Activated B cell treated with CpG ODN at 0.5 μM for 24 hours (primary cell): ENCODE results near the gene EPB41L1. TPM values are rescaled to one million over a fixed set of nuclear protein-coding genes. Genes with fewer than 3 reads are reported as not detected.

Experiments
- ATAC-seq: fragments of 200-7000 bp; cut with Tn5 transposase; one replicate; pipeline ENCODE4 v1.10.0; 2021; ENCODE audit warnings: low read depth, mild to moderate bottlenecking, moderate library complexity
- CTCF ChIA-PET: fragments of 350-600 bp; sonication (Branson Sonifier 250); formaldehyde crosslinking; loops from one replicate; lab custom pipeline; 2021; ENCODE audit warnings: antibody characterized with exemption; lab: Charles Lee
- POLR2A ChIA-PET: fragments of 350-600 bp; sonication (Branson Sonifier 250); formaldehyde crosslinking; loops from one replicate; lab custom pipeline; 2021; ENCODE audit warnings: antibody characterized with exemption; lab: Charles Lee
- DNase-seq: peaks from one replicate; pipeline ENCODE4 v3.0.0; 2022
- H3K27ac Mint-ChIP-seq: one replicate; pipeline ENCODE4 v1.8.0; 2020; ENCODE audit warnings: mixed read lengths
- H3K27me3 Mint-ChIP-seq: one replicate; pipeline ENCODE4 v1.8.0; 2021; ENCODE audit warnings: mixed read lengths
- H3K36me3 Mint-ChIP-seq: one replicate; pipeline ENCODE4 v1.8.0; 2021; ENCODE audit warnings: low read depth, mixed read lengths
- H3K4me1 Mint-ChIP-seq: one replicate; pipeline ENCODE4 v1.8.0; 2021; ENCODE audit warnings: mixed read lengths
- H3K4me3 Mint-ChIP-seq: one replicate; pipeline ENCODE4 v1.8.0; 2020; ENCODE audit warnings: mild to moderate bottlenecking, mixed read lengths
- H3K9me3 Mint-ChIP-seq: one replicate; pipeline ENCODE4 v1.8.0; 2020; ENCODE audit warnings: mixed read lengths
- intact Hi-C: fragments of 100-400 bp; cut with micrococcal nuclease; formaldehyde crosslinking; loops from one replicate; pipeline ENCODE4 v1.15.1; 2024
- total RNA-seq: library from RNA; stranded (reverse); gene quantifications from 2 replicates; pipeline ENCODE4 v1.2.3, GENCODE V29; 2022
- TF ChIP-seq, protein P1 (sequence below): fragments of 200-600 bp; IDR thresholded peaks from one replicate; pipeline ENCODE4 v1.8.0; 2022; ENCODE audit warnings: antibody characterized with exemption, mild to moderate bottlenecking

Gene EPB41L1
- total RNA-seq, 1 donor from 2014 or later: 0.64 TPM

DNA sequence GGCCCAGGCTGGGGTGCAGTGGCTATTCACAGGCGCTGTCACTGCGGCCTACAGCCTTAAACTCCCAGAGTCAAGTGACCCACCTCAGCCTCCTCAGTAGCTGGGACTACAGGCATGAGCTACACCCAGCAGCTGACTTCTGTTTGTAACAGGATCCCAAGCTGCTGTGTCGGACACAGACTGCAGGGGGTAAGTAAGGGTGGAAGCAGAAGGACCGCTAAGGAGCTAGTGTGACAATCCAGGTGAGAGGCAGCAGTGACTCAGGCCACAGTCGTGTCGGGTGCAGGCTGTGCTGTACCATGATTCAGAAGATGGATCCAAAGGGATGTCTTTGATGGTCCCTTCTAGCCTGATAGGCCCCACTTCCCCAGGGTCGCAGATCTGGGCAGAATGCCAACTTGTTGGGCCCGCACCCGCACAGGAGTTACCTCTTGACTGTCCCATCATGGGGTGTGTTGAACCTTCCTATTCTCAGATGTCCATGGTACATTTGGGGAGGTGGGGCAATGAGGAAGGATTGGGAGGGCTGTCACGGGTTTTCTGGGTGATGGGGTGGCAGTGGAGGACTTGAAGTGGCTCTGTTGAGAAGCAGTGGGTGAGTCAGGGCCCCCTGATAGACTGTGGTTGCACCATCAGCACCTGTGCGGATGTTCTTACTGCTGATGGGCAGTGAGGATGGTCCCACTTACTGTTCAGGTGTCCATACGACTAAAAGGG is 107.0 kb downstream of the EPB41L1 start:
- H3K4me1 Mint-ChIP-seq: no peaks in the 10 kb centered on the region
- H3K9me3 Mint-ChIP-seq: no peaks in the 10 kb centered on the region
- H3K36me3 Mint-ChIP-seq: peaks cover 8% of the 10 kb centered on the region
- H3K27me3 Mint-ChIP-seq: no peaks in the 10 kb centered on the region
- TF ChIP-seq, protein P1, sequence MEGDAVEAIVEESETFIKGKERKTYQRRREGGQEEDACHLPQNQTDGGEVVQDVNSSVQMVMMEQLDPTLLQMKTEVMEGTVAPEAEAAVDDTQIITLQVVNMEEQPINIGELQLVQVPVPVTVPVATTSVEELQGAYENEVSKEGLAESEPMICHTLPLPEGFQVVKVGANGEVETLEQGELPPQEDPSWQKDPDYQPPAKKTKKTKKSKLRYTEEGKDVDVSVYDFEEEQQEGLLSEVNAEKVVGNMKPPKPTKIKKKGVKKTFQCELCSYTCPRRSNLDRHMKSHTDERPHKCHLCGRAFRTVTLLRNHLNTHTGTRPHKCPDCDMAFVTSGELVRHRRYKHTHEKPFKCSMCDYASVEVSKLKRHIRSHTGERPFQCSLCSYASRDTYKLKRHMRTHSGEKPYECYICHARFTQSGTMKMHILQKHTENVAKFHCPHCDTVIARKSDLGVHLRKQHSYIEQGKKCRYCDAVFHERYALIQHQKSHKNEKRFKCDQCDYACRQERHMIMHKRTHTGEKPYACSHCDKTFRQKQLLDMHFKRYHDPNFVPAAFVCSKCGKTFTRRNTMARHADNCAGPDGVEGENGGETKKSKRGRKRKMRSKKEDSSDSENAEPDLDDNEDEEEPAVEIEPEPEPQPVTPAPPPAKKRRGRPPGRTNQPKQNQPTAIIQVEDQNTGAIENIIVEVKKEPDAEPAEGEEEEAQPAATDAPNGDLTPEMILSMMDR: no peak
- CTCF ChIA-PET: no interaction called here
- DNase-seq: no peak
- H3K4me3 Mint-ChIP-seq: no peak overlapping the region
- intact Hi-C loops: no loop called here
- POLR2A ChIA-PET: interaction anchor here (0.7 kb wide), 1 partner anchor 227 kb away, joined by 3 read pairs; no protein-coding TSS in a partner anchor
- no peak for ATAC-seq
- H3K27ac Mint-ChIP-seq: no peak overlapping the region

DNA sequence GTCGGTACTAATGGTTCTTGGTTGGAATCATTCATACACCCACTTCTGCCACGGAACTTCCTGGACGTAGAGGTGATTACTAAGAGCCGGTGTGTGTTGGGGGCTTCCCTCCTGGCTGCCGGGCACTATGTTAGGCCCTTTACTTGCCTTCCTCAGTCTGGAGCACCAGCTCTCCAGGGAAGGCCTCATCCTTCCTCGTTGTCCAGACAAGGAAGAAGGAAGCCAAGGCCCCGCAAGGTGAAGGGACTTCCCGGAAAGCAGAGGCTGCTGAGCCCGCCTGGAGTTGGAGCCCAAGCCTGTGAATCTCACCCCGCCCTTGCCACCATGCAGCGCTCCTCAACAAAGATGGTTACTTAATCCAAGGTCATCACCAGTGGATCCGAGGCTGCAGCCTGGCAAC is 107.9 kb downstream of the EPB41L1 start:
- Mint-ChIP-seq H3K4me3 (no peak overlapping the region), H3K27ac (no peak overlapping the region), H3K9me3 (no peaks in the 10 kb centered on the region), H3K4me1 (no peaks in the 10 kb centered on the region), H3K36me3 (no peaks in the 10 kb centered on the region), H3K27me3 (no peaks in the 10 kb centered on the region)
- DNase-seq (no peak), ATAC-seq (no peak)
- CTCF ChIA-PET: no interaction called here
- POLR2A ChIA-PET: interaction anchor here (0.7 kb wide), 1 partner anchor 227 kb away, joined by 3 read pairs; no protein-coding TSS in a partner anchor
- intact Hi-C loops: no loop called here
- TF ChIP-seq, protein P1: no peak

GRCh38 chr20:36264426-36265246 is 110.1 kb downstream of the EPB41L1 start:
- intact Hi-C loops: no loop called here
- ChIA-PET CTCF (no interaction called here), POLR2A (no interaction called here)

DNA sequence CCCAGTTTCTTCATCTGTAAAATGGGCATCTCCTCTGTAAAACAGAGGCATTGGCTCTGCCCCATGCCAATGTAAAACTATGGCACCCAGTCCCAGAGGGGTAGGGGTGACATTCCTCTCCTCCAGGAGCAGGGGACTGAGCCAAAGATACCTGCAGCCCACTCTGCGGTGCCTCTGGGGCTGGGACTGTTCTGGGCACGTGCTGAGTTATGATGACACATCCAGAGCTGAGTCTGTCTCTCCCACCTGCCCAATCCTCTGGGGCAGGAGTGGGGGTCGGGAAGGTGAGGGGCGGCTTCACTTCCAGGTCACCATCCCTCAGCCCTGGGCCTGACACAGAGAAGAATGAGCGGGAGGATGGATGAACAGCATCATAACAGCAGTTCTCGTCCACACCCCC is 111.6 kb downstream of the EPB41L1 start:
- no peak for ATAC-seq
- H3K36me3 Mint-ChIP-seq: no peaks in the 10 kb centered on the region
- ChIA-PET CTCF (no interaction called here), POLR2A (interaction anchor here (0.6 kb wide), 1 partner anchor 1940 kb away, joined by 6 read pairs; no protein-coding TSS in a partner anchor)
- intact Hi-C loops: no loop called here
- TF ChIP-seq, protein P1: no peak
- DNase-seq: no peak
- no peak overlapping the region for H3K27ac Mint-ChIP-seq
- H3K9me3 Mint-ChIP-seq: no peaks in the 10 kb centered on the region
- H3K4me1 Mint-ChIP-seq: no peaks in the 10 kb centered on the region
- H3K4me3 Mint-ChIP-seq: no peak overlapping the region
- no peaks in the 10 kb centered on the region for H3K27me3 Mint-ChIP-seq

More at GRCh38 chr20:36264426-36265246, 110.1 kb downstream of the EPB41L1 start:
- no peak for ATAC-seq
- TF ChIP-seq, protein P1: no peak
- Mint-ChIP-seq H3K36me3 (no peaks in the 10 kb centered on the region), H3K27me3 (no peaks in the 10 kb centered on the region), H3K9me3 (no peaks in the 10 kb centered on the region), H3K4me1 (no peaks in the 10 kb centered on the region), H3K4me3 (no peak overlapping the region), H3K27ac (no peak overlapping the region)
- DNase-seq: no peak
